Stimulated activated CD4-positive, alpha-beta T cell treated with anti-CD3 and anti-CD28 coated beads, Interleukin-4, amount 100 ng/mL, for 48 hours (primary cell): ENCODE data around the gene MTIF3.

Source experiments
- DNase-seq, 2 donors: peaks; one replicate each; pipeline ENCODE4 v3.0.0-alpha.2; 2020; ENCODE audit warnings: low read depth in 2 of 2

The MTIF3 gene

GRCh38 chr13:27449936-27450828, at the start of gene MTIF3:
MTIF3 (minus strand) TSS chr13:27450564; CDS start chr13:27440448, 10,116 bp downstream.
- DNase-seq, result peak; percentile 92 to 94

DNA sequence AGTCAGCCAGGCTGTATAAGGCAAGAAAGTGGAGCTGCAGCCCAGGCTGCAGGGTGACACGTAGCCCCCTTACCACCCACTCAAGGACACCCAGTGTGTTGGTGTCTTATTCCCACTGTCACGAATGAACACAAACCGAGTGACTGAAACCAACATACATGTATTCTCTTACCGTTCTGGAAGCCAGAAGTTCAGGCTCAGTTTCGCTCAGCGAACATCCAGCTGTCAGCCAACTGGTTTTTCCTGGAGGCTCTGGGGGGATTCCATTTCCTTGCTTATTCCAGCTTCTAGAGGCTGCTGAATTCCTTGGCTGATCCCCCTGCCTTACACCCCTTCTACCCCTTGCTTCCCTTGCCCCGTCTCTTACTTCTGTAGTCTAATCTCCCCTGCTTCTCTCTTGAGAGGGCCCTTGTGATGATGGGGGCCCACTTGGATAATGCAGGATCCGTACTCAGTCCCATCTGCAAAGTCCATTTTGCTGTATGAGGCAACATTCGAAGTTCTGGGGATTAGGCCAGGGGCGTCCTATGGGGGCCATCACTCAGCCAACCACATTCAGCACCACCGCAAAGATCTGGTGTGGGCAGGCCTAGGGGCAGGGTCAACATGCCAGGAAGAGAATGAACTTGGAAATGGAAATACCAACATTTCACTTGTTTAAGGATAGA, 47.3 kb upstream of the MTIF3 start:
- DNase-seq, result no peak

GRCh38 chr13:27496536-27497273, 46.3 kb upstream of the MTIF3 start:
- DNase-seq, result no peak

DNA sequence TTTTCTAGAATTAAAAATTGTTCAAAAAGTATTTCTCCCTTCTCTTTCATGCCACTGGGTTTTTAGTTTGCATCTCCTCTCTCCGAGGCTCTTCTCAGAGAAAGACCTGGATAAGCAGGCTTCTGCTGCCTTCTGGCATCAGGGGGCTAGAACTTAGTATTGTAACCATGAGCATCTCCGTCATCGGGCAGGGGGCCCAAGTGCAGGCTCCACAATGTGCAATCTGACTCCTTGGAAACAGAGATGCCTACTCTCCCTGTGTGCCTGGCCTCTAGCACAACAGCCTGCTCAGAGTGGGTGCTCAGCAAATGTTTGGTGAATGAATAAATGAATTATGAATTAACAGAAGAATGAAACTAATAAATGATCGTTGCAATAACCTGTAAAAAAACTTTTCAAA, 45.6 kb upstream of the MTIF3 start:
- DNase-seq, result no peak

- no peak for DNase-seq
These were observed 45.2 kb upstream of the MTIF3 start for GRCh38 chr13:27495551-27495950.

GRCh38 chr13:27493981-27494380, 43.6 kb upstream of the MTIF3 start:
- DNase-seq, result no peak

- DNase-seq, result no peak
These were observed 39.1 kb upstream of the MTIF3 start for GRCh38 chr13:27489456-27489855.

GRCh38 chr13:27487776-27488175, 37.4 kb upstream of the MTIF3 start:
- no peak for DNase-seq

DNA sequence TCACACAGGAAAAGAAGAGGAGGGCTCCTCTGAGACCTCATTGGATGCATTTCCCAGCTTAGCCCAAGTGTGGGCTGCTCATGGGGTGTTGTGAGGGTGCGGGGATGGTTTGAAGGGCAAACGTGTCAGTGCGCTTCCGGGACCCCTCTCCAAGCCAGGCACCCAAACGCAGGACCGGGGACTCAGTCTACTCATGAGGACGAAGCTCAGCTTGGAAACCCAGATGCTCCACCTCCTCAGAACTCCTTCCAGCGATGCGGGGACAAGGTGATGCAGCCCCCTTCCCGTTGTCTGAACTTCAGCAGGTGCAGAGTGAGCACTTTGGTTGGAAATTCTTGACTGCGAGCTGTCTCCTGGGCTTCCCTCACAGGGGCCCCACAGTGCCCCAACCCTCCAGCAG, 33.1 kb upstream of the MTIF3 start:
- no peak for DNase-seq

GRCh38 chr13:27482983-27483382, 32.6 kb upstream of the MTIF3 start:
- no peak for DNase-seq

DNA sequence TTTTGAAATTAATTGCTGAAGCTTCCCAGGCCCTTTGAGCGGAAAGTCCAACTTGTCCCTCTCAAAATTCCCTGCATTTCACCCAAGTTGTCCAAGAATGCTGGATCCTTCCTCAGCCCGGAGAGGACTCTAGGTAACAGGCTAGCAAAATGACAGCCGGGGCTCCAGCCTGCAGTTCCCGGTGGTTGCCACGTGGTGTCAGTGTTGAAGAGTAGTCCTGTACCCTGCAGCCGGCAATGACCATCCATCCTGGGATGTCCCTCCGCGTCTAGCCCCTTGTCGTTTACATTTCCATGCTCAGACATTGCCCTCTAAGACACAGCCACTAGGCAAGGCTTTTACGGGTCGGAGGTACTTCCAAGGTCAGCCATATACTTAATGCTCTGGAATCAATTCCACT, 31.4 kb upstream of the MTIF3 start:
- peak; percentile 18 to 31 for DNase-seq

DNA sequence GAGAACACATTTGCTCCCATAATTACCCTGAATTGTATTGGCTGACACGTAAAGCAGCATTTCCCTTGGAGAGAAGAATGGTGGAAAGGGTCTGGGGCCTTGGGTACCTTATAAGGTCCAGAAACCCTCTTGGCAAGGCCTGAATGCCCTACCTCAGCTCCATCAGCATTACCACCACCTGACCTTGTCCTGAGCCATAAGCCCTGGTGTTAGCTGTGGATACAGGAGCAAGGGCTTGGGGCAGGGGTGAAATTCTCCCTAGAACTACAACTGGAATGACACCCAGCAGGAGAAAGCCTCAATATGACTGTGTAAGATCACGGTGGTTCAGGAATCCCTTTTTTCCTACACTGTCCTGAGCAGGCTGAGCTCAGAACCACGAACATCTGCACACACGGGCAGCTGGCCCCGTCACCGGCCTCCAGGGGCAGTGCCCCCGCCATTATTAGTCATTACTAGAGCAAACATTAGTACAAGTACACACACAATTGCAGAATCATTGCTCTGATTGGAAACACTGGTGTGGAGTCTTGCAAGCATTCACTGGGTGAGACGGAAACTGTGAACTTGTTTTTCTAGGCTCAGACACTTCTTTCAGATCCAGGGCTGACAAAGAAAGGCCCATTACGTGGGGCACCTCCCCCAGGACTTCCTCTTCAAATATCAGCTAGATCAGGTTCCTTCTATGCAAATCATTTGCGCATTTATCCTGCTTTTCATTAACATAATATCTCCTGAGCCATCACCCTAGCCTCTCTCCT, 26.8 kb upstream of the MTIF3 start:
- no peak for DNase-seq

DNA sequence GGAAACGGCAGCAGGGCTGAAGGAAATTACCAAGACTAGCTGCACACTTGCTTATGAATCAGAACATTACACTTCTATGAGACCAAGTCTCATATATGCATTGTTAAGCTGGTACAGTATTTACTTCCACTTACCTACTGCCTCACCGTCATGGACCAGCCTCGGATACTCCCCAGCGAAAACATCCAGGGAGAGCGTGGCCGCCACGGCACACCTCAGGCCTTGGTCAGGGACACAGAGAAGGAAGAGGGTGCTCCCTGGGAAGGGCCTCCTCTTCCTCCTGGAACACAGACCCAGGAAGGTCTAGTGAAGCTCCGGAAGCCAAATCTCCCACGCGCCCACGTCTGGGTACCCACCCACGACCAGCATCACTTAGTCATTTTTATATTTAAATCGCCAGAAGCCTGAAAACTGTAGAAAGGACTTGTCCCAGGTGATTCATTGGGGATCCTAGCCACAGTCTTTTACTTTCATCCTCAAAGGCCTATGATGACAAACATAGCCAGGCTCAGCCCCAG, 24.4 kb upstream of the MTIF3 start:
- no peak for DNase-seq

DNA sequence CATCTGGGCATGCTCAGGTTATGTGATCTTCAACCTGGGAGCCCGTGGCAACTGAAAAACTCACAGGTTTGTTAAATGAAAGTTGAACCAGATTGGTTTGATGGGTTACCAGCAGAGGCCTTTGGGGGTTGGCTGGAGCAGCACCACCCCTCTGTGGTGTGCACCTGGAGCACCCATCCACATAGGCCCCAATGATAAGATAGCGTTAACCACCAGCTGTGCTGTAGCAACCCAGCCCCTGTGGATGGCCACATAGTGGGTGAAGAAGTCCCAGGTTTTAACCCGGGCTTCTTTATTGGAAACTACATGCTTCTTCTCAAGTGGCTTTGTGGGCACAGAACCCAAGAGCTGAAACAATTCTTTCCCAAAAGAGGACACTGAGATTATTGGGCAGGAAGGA, 22.6 kb upstream of the MTIF3 start:
- no peak for DNase-seq

- DNase-seq, result no peak
These were observed 22.1 kb upstream of the MTIF3 start for GRCh38 chr13:27472441-27472840.

DNA sequence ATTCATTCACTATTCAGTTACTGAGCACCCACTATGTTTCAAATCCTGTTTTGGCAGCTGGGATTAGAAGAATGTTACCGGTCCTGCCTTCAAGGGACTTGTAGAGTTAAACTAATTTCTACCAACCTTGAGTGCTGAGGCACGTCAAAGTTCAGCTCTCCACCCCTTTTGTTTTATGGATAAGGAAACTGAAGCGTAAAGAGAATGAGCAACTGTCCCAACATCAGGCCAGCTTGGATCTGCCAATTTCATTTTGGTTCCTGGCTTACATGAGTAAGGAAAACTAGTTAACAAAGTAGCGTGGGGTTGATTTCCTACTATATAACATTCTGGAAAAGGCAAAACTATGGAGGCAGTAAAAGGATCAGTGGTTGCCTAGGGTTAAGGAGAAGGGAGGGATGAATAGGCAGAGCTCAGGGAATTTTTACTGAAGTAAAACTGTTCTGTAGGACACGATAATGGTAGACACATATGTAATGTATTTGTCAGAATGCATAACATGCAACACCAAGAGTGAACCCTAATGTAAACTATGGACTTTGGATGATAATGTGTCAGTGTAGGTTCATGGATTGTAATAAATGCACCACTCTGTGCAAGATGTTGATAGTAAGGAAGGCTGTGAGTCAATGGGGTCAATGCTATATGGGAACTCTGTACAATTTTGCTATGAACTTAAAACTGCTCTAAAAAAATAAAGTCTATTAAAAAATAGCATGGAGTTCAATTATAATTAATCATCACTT, 19.9 kb upstream of the MTIF3 start:
- DNase-seq, result no peak

DNA sequence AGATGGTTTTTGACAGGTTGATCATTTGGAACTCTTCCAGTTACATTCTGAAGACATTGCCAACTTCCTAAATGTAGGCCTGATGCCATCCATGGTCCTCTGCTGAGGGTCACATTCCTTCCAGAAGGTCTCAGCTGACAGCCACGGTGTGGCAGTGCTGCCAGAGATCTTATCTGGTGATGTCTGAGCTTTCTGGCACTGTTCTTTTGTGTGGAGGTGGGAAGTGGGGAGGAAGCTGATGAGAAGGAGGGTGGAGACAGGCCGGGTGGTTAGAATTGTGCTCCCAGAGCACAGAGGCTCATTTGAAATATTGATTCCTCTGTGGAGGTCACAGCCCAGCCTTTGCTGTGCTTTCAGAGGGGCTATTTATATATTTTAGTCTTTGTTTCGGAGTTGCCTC, 16.1 kb upstream of the MTIF3 start:
- DNase-seq, result no peak

DNA sequence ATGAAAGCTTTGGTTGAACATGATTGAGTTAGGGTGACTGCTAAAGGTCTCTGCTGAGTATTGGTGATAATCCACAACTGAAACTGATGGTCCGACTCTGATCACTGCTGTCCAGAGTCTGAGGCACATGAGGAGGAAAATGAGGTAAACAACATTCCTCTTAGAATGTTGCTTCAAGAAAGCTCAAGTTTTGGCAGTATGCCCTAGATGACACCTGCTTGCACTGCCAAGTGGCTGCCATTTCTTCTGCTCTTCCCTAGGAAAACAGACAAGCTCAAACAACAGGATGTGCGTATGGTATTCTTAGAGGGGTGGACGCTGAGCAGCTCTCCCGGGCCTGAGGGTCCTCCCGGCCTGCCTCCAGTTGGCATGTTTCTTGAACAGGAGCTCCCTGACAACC, 15.2 kb upstream of the MTIF3 start:
- no peak for DNase-seq

DNA sequence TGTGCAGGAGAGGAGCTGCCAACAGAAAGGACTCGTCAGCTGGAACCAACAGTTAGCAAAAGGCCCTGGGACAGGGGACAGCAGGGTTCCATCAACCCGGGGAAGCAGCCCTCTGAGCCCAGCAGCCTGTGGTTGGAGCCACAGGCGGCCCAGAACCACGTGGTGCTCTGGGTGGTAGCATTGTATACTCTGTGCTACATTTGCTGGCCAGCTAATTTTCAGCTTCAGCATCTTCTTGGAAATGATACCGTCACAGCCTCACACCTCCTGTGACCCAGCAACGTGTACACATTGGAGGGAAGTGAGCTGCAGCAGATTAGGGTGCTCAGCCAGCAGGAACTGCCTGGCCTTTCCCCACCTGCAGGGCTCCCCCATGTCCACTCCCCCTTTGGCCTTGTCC, 13.1 kb upstream of the MTIF3 start:
- DNase-seq, result no peak

- DNase-seq, result no peak
These were observed 11.7 kb upstream of the MTIF3 start for GRCh38 chr13:27461940-27462584.
